GM23338 (cell line): ENCODE results near the gene CMC1. TPM values are rescaled to one million over a fixed set of nuclear protein-coding genes. Genes with fewer than 3 reads are reported as not detected.

ENCODE experiments used
- ATAC-seq: fragments of 200-7000 bp; cut with Tn5 transposase; 3 replicates; pipeline ENCODE4 v1.9.1; 2020
- DNase-seq: peaks from one replicate; pipeline ENCODE4 v3.0.0-alpha.2; 2015; ENCODE audit warnings: low spot score
- H2AFZ ChIP-seq: fragments of 200-600 bp; sonication (generic); 2 replicates; pipeline ENCODE4 v1.8.0; 2016; ENCODE audit warnings: antibody characterized with exemption, mild to moderate bottlenecking, moderate library complexity
- H3F3A ChIP-seq: fragments of 200-600 bp; sonication (generic); replicated peaks from 2 replicates; pipeline ENCODE4 v1.8.0; 2017; ENCODE audit warnings: antibody characterized with exemption, mixed run types, low read depth
- H3K27ac ChIP-seq: fragments of 200-600 bp; sonication (generic); 2 replicates; pipeline ENCODE4 v1.6.1; 2016; ENCODE audit warnings: low read depth
- H3K27me3 ChIP-seq: fragments of 200-600 bp; sonication (generic); 2 replicates; pipeline ENCODE4 v1.8.0; 2016; ENCODE audit warnings: mild to moderate bottlenecking, mixed run types, moderate library complexity; ENCODE audit not compliant: insufficient read depth
- H3K36me3 ChIP-seq: fragments of 200-600 bp; sonication (generic); 2 replicates; pipeline ENCODE4 v1.8.0; 2016; ENCODE audit warnings: mild to moderate bottlenecking; ENCODE audit not compliant: insufficient read depth
- H3K4me1 ChIP-seq: fragments of 200-600 bp; sonication (generic); 2 replicates; pipeline ENCODE4 v1.8.0; 2016; ENCODE audit warnings: mild to moderate bottlenecking, moderate library complexity; ENCODE audit not compliant: insufficient read depth
- H3K4me2 ChIP-seq: fragments of 200-600 bp; sonication (generic); 2 replicates; pipeline ENCODE4 v1.7.1; 2017; ENCODE audit warnings: mixed run types
- H3K4me3 ChIP-seq: fragments of 200-600 bp; sonication (generic); 2 replicates; pipeline ENCODE4 v1.6.1; 2016; ENCODE audit warnings: mixed run types
- H3K79me2 ChIP-seq: fragments of 200-600 bp; sonication (generic); replicated peaks from 2 replicates; pipeline ENCODE4 v1.8.0; 2017; ENCODE audit warnings: mild to moderate bottlenecking; ENCODE audit not compliant: insufficient read depth
- H3K9me2 ChIP-seq: fragments of 200-600 bp; sonication (generic); 2 replicates; pipeline ENCODE4 v1.8.0; 2017; ENCODE audit not compliant: insufficient read depth
- H4K20me1 ChIP-seq: fragments of 200-600 bp; sonication (generic); replicated peaks from 2 replicates; pipeline ENCODE4 v1.8.0; 2017; ENCODE audit warnings: mild to moderate bottlenecking; ENCODE audit not compliant: insufficient read depth
- H3K27ac Mint-ChIP-seq: 2 replicates; pipeline ENCODE4 v1.8.0; 2020; ENCODE audit warnings: inconsistent platforms, mild to moderate bottlenecking, moderate library complexity, mixed read lengths
- H3K27me3 Mint-ChIP-seq: 3 replicates; pipeline ENCODE4 v1.8.0; 2022; ENCODE audit warnings: low read depth, mild to moderate bottlenecking, moderate library complexity, mixed read lengths, inconsistent platforms; ENCODE audit not compliant: insufficient read depth, poor library complexity
- H3K36me3 Mint-ChIP-seq: 3 replicates; pipeline ENCODE4 v1.8.0; 2021; ENCODE audit warnings: low read depth, mild to moderate bottlenecking, inconsistent platforms, moderate library complexity, mixed read lengths
- H3K4me1 Mint-ChIP-seq: 3 replicates; pipeline ENCODE4 v1.8.0; 2020; ENCODE audit warnings: mild to moderate bottlenecking, inconsistent platforms, mixed read lengths
- H3K4me3 Mint-ChIP-seq: 3 replicates; pipeline ENCODE4 v1.8.0; 2021; ENCODE audit warnings: moderate library complexity, mild to moderate bottlenecking, inconsistent platforms, mixed read lengths
- H3K9me3 Mint-ChIP-seq: 3 replicates; pipeline ENCODE4 v1.8.0; 2020; ENCODE audit warnings: moderate library complexity, mild to moderate bottlenecking, inconsistent platforms, mixed read lengths
- EZH2 ChIP-seq: fragments of 200-600 bp; sonication (generic); IDR thresholded peaks from one replicate; pipeline ENCODE4 v1.8.0; 2017; ENCODE audit warnings: antibody characterized with exemption, mild to moderate bottlenecking, low read depth; ENCODE audit not compliant: unreplicated experiment
- EZH2phosphoT487 ChIP-seq: fragments of 200-600 bp; sonication (generic); IDR thresholded peaks from one replicate; pipeline ENCODE4 v1.8.1; 2018; ENCODE audit warnings: antibody characterized with exemption; ENCODE audit not compliant: unreplicated experiment
- ZNF114 ChIP-seq: fragments of 250-450 bp; sonication (Bioruptor Pico); IDR thresholded peaks from 2 replicates; pipeline ENCODE4 v1.5.0; 2020; ENCODE audit warnings: mild to moderate bottlenecking, moderate library complexity
- ZNF462 ChIP-seq: fragments of 250-450 bp; sonication (Bioruptor Pico); IDR thresholded peaks from 2 replicates; pipeline ENCODE4 v1.5.0; 2020; ENCODE audit warnings: mild to moderate bottlenecking, moderate library complexity
- polyA plus RNA-seq: library from polyadenylated mRNA; unstranded; fragments of >200 nt; fragmentation: Nextera tagmentation; extraction: Ambion mirVana; gene quantifications from 2 replicates; pipeline ENCODE4 v1.2.1, GENCODE V29; 2016
- total RNA-seq: library from RNA; depleted of rRNA; stranded (reverse); fragments of >200 nt; shearing (Covaris generic); gene quantifications from 2 replicates; pipeline ENCODE4 v1.2.3, GENCODE V29; 2014
- TF ChIP-seq, protein P1 (sequence below), 2 experiments: fragments of 200-600 bp in 1 of 2; sonication (generic) in 1 of 2; conservative IDR thresholded peaks; 2 replicates each; pipeline versions ENCODE4 v1.5.1 to v1.6.1; 2016 to 2017; ENCODE audit warnings: antibody characterized with exemption in 2 of 2, low read depth in 2 of 2, mild to moderate bottlenecking in 2 of 2, moderate library complexity in 1 of 2
- TF ChIP-seq, protein P2 (sequence below): IDR thresholded peaks from 2 replicates; pipeline ENCODE4 v1.6.1; 2016; ENCODE audit warnings: antibody characterized with exemption

CMC1 gene
- total and polyA plus RNA-seq, 2 experiments from 2014 or later, result 9.2 to 144 TPM

DNA sequence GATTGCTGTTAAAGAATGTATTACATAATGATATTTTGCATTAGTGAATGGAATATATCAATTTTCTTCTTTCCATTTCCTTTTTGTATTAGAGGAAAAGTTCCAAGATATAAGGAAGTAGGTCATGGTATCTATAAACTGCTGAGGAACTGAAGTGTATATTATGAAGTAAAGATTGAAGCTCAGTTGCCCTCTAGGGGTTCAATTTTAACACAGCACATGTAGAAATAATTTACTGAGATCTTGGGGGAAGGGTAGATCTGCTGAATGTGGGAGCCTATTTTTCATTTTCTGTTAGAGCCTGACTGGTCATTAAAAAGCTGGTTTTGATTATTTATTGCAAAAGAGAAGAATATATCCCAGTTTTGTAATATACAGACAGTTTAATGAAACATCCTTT, 45.2 kb downstream of the CMC1 start:
- Mint-ChIP-seq H3K36me3 (peaks cover 16% of the 10 kb centered on the region; the same call in 2 of the 3 replicates), H3K9me3 (peaks cover 7% of the 10 kb centered on the region; the same call in 2 of the 3 replicates), H3K27me3 (no peaks in the 10 kb centered on the region), H3K27ac (no peak overlapping the region), H3K4me1 (peaks cover 11% of the 10 kb centered on the region), H3K4me3 (no peak overlapping the region)
- Histone ChIP-seq H3K79me2 (no peaks in the 10 kb centered on the region), H3F3A (no peaks in the 10 kb centered on the region), H4K20me1 (no peaks in the 10 kb centered on the region; the same call in 1 of the 2 replicates), H3K36me3 (no peaks in the 10 kb centered on the region), H3K4me3 (no peak overlapping the region), H3K9me2 (no peaks in the 10 kb centered on the region), H3K27ac (no peak overlapping the region), H3K27me3 (no peaks in the 10 kb centered on the region), H3K4me1 (0 out of 2 replicates have a peak, but pooled peaks cover 4% of the 10 kb centered on the region), H3K4me2 (no peak overlapping the region), H2AFZ (no peak overlapping the region)
- ATAC-seq (peak; percentile 38; the same call in 1 of the 3 replicates), DNase-seq (peak; percentile 37)
- TF ChIP-seq ZNF114 (CRISPR knock-in tag), result no peak
- TF ChIP-seq, protein P1, sequence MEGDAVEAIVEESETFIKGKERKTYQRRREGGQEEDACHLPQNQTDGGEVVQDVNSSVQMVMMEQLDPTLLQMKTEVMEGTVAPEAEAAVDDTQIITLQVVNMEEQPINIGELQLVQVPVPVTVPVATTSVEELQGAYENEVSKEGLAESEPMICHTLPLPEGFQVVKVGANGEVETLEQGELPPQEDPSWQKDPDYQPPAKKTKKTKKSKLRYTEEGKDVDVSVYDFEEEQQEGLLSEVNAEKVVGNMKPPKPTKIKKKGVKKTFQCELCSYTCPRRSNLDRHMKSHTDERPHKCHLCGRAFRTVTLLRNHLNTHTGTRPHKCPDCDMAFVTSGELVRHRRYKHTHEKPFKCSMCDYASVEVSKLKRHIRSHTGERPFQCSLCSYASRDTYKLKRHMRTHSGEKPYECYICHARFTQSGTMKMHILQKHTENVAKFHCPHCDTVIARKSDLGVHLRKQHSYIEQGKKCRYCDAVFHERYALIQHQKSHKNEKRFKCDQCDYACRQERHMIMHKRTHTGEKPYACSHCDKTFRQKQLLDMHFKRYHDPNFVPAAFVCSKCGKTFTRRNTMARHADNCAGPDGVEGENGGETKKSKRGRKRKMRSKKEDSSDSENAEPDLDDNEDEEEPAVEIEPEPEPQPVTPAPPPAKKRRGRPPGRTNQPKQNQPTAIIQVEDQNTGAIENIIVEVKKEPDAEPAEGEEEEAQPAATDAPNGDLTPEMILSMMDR (conservative IDR thresholded peaks at IDR 0.05; ENCODE audit: low read depth in 2 of 2), result peak; percentile 43 to 66
- TF ChIP-seq, protein P2, sequence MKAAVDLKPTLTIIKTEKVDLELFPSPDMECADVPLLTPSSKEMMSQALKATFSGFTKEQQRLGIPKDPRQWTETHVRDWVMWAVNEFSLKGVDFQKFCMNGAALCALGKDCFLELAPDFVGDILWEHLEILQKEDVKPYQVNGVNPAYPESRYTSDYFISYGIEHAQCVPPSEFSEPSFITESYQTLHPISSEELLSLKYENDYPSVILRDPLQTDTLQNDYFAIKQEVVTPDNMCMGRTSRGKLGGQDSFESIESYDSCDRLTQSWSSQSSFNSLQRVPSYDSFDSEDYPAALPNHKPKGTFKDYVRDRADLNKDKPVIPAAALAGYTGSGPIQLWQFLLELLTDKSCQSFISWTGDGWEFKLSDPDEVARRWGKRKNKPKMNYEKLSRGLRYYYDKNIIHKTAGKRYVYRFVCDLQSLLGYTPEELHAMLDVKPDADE, result no peak
- TF ChIP-seq EZH2phosphoT487, result no peak

- Histone ChIP-seq H3K79me2 (no peaks in the 10 kb centered on the region), H3K27ac (no peak overlapping the region), H3K36me3 (no peaks in the 10 kb centered on the region), H3K27me3 (no peaks in the 10 kb centered on the region), H3K4me1 (0 out of 2 replicates have a peak, but pooled peaks cover 4% of the 10 kb centered on the region), H4K20me1 (no peaks in the 10 kb centered on the region; the same call in 1 of the 2 replicates), H3K9me2 (no peaks in the 10 kb centered on the region), H3K4me3 (no peak overlapping the region), H3K4me2 (no peak overlapping the region), H3F3A (no peaks in the 10 kb centered on the region), H2AFZ (no peak overlapping the region)
- ATAC-seq, result no peak
- no peak overlapping the region for H3K27ac Mint-ChIP-seq
- H3K27me3 Mint-ChIP-seq, result no peaks in the 10 kb centered on the region
- H3K4me3 Mint-ChIP-seq, result no peak overlapping the region
- TF ChIP-seq, protein P2, result no peak
- no peak for TF ChIP-seq ZNF462
- TF ChIP-seq EZH2, result no peak
- TF ChIP-seq ZNF114 (CRISPR knock-in tag), result no peak
- H3K4me1 Mint-ChIP-seq, result peaks cover 16% of the 10 kb centered on the region
- no peak for DNase-seq
- peaks cover 17% of the 10 kb centered on the region; the same call in 2 of the 3 replicates for H3K36me3 Mint-ChIP-seq
- H3K9me3 Mint-ChIP-seq, result peaks cover 8% of the 10 kb centered on the region; the same call in 2 of the 3 replicates
Measured at GRCh38 chr3:28287046-28287445, 45.6 kb downstream of the CMC1 start.
